Astrocyte (in vitro differentiated cells and primary cell): ENCODE results near the gene SOX15. TPM values are rescaled to one million over a fixed set of nuclear protein-coding genes. Genes with fewer than 3 reads are reported as not detected.
"Not testable (repeated sequence)": the region's sequence is repeated elsewhere in the genome, so short reads cannot be mapped to it uniquely, and the experiment has no call there.

Source experiments
- DNase-seq: peaks from one replicate; pipeline ENCODE4 v3.0.0-alpha.2; 2010; ENCODE audit warnings: low read depth
- FAIRE-seq: peaks from 2 replicates; lab custom pipeline; 2011; peaks lifted over from hg19 to GRCh38; lab: Jason Lieb, UNC
- H2AFZ ChIP-seq: 2 replicates; pipeline ENCODE4 v1.6.0; 2012; ENCODE audit warnings: low read depth, low read length, inconsistent platforms
- H3K27ac ChIP-seq: 2 replicates; pipeline ENCODE4 v1.5.1; 2011; ENCODE audit warnings: low read depth, low read length, inconsistent platforms
- H3K27me3 ChIP-seq: 2 replicates; pipeline ENCODE4 v1.6.0; 2011; ENCODE audit warnings: low read length, inconsistent platforms; ENCODE audit not compliant: insufficient read depth
- H3K36me3 ChIP-seq: 2 replicates; pipeline ENCODE4 v1.5.1; 2011; ENCODE audit warnings: low read length, inconsistent platforms; ENCODE audit not compliant: insufficient read depth
- H3K4me1 ChIP-seq: 2 replicates; pipeline ENCODE4 v1.5.1; 2011; ENCODE audit warnings: low read length, inconsistent platforms; ENCODE audit not compliant: insufficient read depth
- H3K4me2 ChIP-seq: 2 replicates; pipeline ENCODE4 v1.6.0; 2012; ENCODE audit warnings: low read length, inconsistent platforms
- H3K4me3 ChIP-seq: 2 replicates; pipeline ENCODE4 v1.5.1; 2011; ENCODE audit warnings: low read depth, mild to moderate bottlenecking, low read length, inconsistent platforms; ENCODE audit not compliant: insufficient read depth
- H3K79me2 ChIP-seq: 2 replicates; pipeline ENCODE4 v1.6.0; 2012; ENCODE audit warnings: mild to moderate bottlenecking, low read length, inconsistent platforms; ENCODE audit not compliant: insufficient read depth
- H3K9ac ChIP-seq: 2 replicates; pipeline ENCODE4 v1.6.0; 2012; ENCODE audit warnings: mild to moderate bottlenecking, low read length, inconsistent platforms
- H3K9me3 ChIP-seq: 2 replicates; pipeline ENCODE4 v1.5.1; 2012; ENCODE audit warnings: low read depth, mild to moderate bottlenecking, low read length, inconsistent platforms; ENCODE audit not compliant: insufficient read depth
- H4K20me1 ChIP-seq: 2 replicates; pipeline ENCODE4 v1.6.0; 2012; ENCODE audit warnings: low read length, inconsistent platforms; ENCODE audit not compliant: insufficient read depth
- H3K27ac Mint-ChIP-seq: one replicate; pipeline ENCODE4 v1.8.0; 2021; ENCODE audit warnings: mild to moderate bottlenecking, mixed read lengths; ENCODE audit not compliant: unreplicated experiment
- H3K27me3 Mint-ChIP-seq: one replicate; pipeline ENCODE4 v1.8.0; 2021; ENCODE audit warnings: low read depth, mixed read lengths; ENCODE audit not compliant: unreplicated experiment
- H3K36me3 Mint-ChIP-seq: one replicate; pipeline ENCODE4 v1.8.0; 2021; ENCODE audit warnings: low read depth, mixed read lengths; ENCODE audit not compliant: unreplicated experiment
- H3K4me1 Mint-ChIP-seq: one replicate; pipeline ENCODE4 v1.8.0; 2021; ENCODE audit warnings: low read depth, mixed read lengths; ENCODE audit not compliant: unreplicated experiment
- H3K4me3 Mint-ChIP-seq: one replicate; pipeline ENCODE4 v1.8.0; 2021; ENCODE audit warnings: mild to moderate bottlenecking, moderate library complexity, mixed read lengths; ENCODE audit not compliant: unreplicated experiment
- H3K9me3 Mint-ChIP-seq: one replicate; pipeline ENCODE4 v1.8.0; 2021; ENCODE audit warnings: mild to moderate bottlenecking, mixed read lengths; ENCODE audit not compliant: unreplicated experiment
- EZH2 ChIP-seq: IDR thresholded peaks from 2 replicates; pipeline ENCODE4 v1.6.1; 2012; ENCODE audit warnings: mild to moderate bottlenecking, low read length, inconsistent platforms; ENCODE audit not compliant: insufficient read depth
- total RNA-seq: library from RNA; stranded (reverse); gene quantifications from 2 replicates; pipeline ENCODE4 v1.2.1, GENCODE V29; 2021
- TF ChIP-seq, protein P1 (sequence below): IDR thresholded peaks from 2 replicates; pipeline ENCODE4 v1.5.1; 2011; ENCODE audit warnings: low read depth, mild to moderate bottlenecking, inconsistent platforms, low read length, moderate library complexity; ENCODE audit not compliant: insufficient read depth

Gene SOX15
- total RNA-seq, 1 donor from 2014 or later, result 4.0 TPM

GRCh38 chr17:7627250-7628121 is 37.6 kb upstream of the SOX15 start, which contains the start of gene SAT2:
Gene SAT2 (minus strand): TSS chr17:7627821. CDS start chr17:7627635, 186 bp downstream.
- Histone ChIP-seq H3K9me3 (no peaks in the 10 kb centered on the region), H3K27me3 (no peaks in the 10 kb centered on the region), H3K79me2 (peaks cover 10% of the 10 kb centered on the region), H2AFZ (peak within 1 kb of the TSS; percentile 82), H3K4me2 (peak within 1 kb of the TSS; percentile 99), H3K36me3 (no peaks in the 10 kb centered on the region), H3K9ac (peak within 1 kb of the TSS; percentile 92), H4K20me1 (peaks cover 6% of the 10 kb centered on the region), H3K27ac (peak within 1 kb of the TSS; percentile 70), H3K4me3 (peak within 1 kb of the TSS; percentile 72), H3K4me1 (peaks cover 6% of the 10 kb centered on the region)
- Mint-ChIP-seq H3K4me3 (peak within 1 kb of the TSS; percentile 89), H3K27ac (peak within 1 kb of the TSS; percentile 87), H3K27me3 (peaks cover 7% of the 10 kb centered on the region), H3K4me1 (no peaks in the 10 kb centered on the region), H3K36me3 (peaks cover 4% of the 10 kb centered on the region), H3K9me3 (no peaks in the 10 kb centered on the region)
- TF ChIP-seq EZH2, result no peak
- TF ChIP-seq, protein P1, sequence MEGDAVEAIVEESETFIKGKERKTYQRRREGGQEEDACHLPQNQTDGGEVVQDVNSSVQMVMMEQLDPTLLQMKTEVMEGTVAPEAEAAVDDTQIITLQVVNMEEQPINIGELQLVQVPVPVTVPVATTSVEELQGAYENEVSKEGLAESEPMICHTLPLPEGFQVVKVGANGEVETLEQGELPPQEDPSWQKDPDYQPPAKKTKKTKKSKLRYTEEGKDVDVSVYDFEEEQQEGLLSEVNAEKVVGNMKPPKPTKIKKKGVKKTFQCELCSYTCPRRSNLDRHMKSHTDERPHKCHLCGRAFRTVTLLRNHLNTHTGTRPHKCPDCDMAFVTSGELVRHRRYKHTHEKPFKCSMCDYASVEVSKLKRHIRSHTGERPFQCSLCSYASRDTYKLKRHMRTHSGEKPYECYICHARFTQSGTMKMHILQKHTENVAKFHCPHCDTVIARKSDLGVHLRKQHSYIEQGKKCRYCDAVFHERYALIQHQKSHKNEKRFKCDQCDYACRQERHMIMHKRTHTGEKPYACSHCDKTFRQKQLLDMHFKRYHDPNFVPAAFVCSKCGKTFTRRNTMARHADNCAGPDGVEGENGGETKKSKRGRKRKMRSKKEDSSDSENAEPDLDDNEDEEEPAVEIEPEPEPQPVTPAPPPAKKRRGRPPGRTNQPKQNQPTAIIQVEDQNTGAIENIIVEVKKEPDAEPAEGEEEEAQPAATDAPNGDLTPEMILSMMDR, result no peak
- DNase-seq (peak; percentile 81), FAIRE-seq (no peak)

DNA sequence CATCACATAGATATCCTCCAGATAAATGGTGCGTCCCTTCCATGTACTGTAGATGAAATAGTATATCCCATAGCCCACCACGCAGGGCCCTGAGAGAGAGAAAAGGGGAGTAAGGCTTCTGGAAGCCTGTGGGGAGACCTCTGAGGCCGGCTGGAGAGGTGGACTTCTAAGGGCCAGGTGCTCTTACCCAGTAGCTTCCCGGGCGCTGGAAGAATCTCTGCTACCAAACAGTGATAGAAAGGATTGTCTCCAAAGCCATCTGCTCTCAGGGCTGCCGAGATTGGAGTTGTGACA is 37.0 kb upstream of the SOX15 start:
- H3K9ac ChIP-seq, result peak overlapping the region; percentile 92
- no peaks in the 10 kb centered on the region for H3K36me3 ChIP-seq
- peak overlapping the region; percentile 87 for H3K27ac Mint-ChIP-seq
- peak overlapping the region; percentile 89 for H3K4me3 Mint-ChIP-seq
- no peaks in the 10 kb centered on the region for H3K9me3 Mint-ChIP-seq
- peak overlapping the region; percentile 99 for H3K4me2 ChIP-seq
- peaks cover 10% of the 10 kb centered on the region for H3K79me2 ChIP-seq
- H4K20me1 ChIP-seq, result peaks cover 6% of the 10 kb centered on the region
- no peak for DNase-seq
- H3K27me3 Mint-ChIP-seq, result peaks cover 7% of the 10 kb centered on the region
- peak overlapping the region; percentile 14 for H3K27ac ChIP-seq
- TF ChIP-seq, protein P1, result no peak
- no peak for TF ChIP-seq EZH2
- peak overlapping the region; percentile 72 for H3K4me3 ChIP-seq
- peaks cover 6% of the 10 kb centered on the region for H3K4me1 ChIP-seq
- peaks cover 4% of the 10 kb centered on the region for H3K36me3 Mint-ChIP-seq
- no peaks in the 10 kb centered on the region for H3K4me1 Mint-ChIP-seq
- FAIRE-seq, result no peak
- H2AFZ ChIP-seq, result peak overlapping the region; percentile 74
- no peaks in the 10 kb centered on the region for H3K9me3 ChIP-seq
- no peaks in the 10 kb centered on the region for H3K27me3 ChIP-seq

DNA sequence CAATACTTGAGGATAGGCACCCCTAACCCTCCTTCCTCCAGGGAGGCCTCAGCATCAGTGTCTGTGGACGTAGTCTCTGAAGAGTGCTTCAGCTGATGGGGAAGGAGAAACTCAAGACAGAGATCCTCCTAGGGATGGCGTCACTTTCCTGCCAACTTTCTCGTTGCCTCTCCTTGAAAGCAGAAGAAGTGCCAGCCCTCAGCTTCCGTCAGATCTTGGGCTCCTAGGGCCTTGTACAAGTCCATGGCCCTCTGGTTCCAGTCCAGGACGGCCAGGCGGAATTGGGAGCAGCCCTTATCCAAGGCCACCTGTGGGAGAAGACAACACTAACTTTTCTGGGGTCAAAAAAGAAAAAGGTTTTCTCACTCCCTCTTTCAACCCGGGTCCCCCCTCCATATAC is 36.4 kb upstream of the SOX15 start:
- Mint-ChIP-seq H3K27ac (peak overlapping the region; percentile 53), H3K4me1 (no peaks in the 10 kb centered on the region), H3K9me3 (no peaks in the 10 kb centered on the region), H3K36me3 (peaks cover 4% of the 10 kb centered on the region), H3K27me3 (peaks cover 4% of the 10 kb centered on the region), H3K4me3 (peak overlapping the region; percentile 89)
- Histone ChIP-seq H3K79me2 (peaks cover 10% of the 10 kb centered on the region), H3K27ac (no peak overlapping the region), H2AFZ (no peak overlapping the region), H3K9me3 (no peaks in the 10 kb centered on the region), H3K4me2 (peak overlapping the region; percentile 99), H4K20me1 (peaks cover 6% of the 10 kb centered on the region), H3K4me1 (peaks cover 6% of the 10 kb centered on the region), H3K27me3 (no peaks in the 10 kb centered on the region), H3K4me3 (peak overlapping the region; percentile 72), H3K36me3 (no peaks in the 10 kb centered on the region), H3K9ac (no peak overlapping the region)
- no peak for FAIRE-seq
- TF ChIP-seq, protein P1, result no peak
- TF ChIP-seq EZH2, result no peak
- no peak for DNase-seq

DNA sequence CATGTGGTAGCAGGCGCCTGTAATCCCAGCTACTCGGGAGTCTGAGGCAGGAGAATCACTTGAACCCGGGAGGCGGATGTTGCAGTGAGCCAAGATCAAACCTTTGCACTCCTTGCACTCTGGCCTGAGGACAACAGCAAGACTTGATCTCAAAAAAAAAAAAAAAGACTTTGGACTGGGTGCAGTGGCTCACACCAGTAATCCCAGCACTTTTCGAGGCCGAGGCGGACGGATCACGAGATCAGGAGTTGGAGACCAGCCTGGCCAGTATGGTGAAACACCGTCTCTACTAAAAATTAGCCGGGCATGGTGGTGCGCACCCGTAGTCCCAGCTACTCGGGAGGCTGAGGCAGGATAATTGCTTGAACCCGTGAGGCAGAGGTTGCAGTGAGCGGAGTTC is 35.9 kb upstream of the SOX15 start:
- FAIRE-seq, H3K9ac ChIP-seq: not testable (repeated sequence)

More for the DNA sequence above, 35.9 kb upstream of the SOX15 start:
- not testable (repeated sequence) for H3K4me2 ChIP-seq, H3K4me1 Mint-ChIP-seq, H4K20me1 ChIP-seq, H3K4me3 ChIP-seq, H3K27me3 ChIP-seq, H3K27ac Mint-ChIP-seq, H3K27ac ChIP-seq, H3K4me1 ChIP-seq, H3K27me3 Mint-ChIP-seq, H3K36me3 ChIP-seq, H2AFZ ChIP-seq, DNase-seq, H3K9me3 Mint-ChIP-seq, H3K9me3 ChIP-seq, H3K36me3 Mint-ChIP-seq
- H3K4me3 Mint-ChIP-seq, result peak overlapping the region; percentile 54
- H3K79me2 ChIP-seq, result peaks cover 10% of the 10 kb centered on the region
